ENCODE measurements around the gene SUPT3H. TPM values are rescaled to one million over a fixed set of nuclear protein-coding genes. Genes with fewer than 3 reads are reported as not detected.

Gene SUPT3H
- total and polyA plus RNA-seq, 4 donors: 2.3 to 9.4 (median 5.8) TPM

- Histone ChIP-seq H3K27ac (ENCODE audit: low read depth in 1 of 2, low read length in 2 of 2) (no peak overlapping the region), H3K4me3 (ENCODE audit: low read length in 2 of 2) (no peak overlapping the region), H3K36me3 (ENCODE audit: control insufficient read depth in 1 of 2, insufficient read depth in 2 of 2, low read length in 1 of 2) (no peaks in the 10 kb centered on the region), H3K9me3 (ENCODE audit: control insufficient read depth, low read length) (no peaks in the 10 kb centered on the region), H3K27me3 (ENCODE audit: control insufficient read depth in 1 of 2, insufficient read depth in 2 of 2, low read length in 1 of 2) (no peaks in the 10 kb centered on the region), H3K4me1 (ENCODE audit: control insufficient read depth in 1 of 2, insufficient read depth in 2 of 2, low read length in 2 of 2) (no peaks in the 10 kb centered on the region)
- no peak for ATAC-seq (ENCODE audit: low FRiP score)
- intact Hi-C loops (cut with DNase I): no loop called here
- no peak for DNase-seq
- 91 to 95% methylated on average over 3 of the region's 3 CpGs for WGBS, 2 donors
These were observed 370.8 kb downstream of the SUPT3H start for GRCh38 chr6:45006893-45007292.

DNA sequence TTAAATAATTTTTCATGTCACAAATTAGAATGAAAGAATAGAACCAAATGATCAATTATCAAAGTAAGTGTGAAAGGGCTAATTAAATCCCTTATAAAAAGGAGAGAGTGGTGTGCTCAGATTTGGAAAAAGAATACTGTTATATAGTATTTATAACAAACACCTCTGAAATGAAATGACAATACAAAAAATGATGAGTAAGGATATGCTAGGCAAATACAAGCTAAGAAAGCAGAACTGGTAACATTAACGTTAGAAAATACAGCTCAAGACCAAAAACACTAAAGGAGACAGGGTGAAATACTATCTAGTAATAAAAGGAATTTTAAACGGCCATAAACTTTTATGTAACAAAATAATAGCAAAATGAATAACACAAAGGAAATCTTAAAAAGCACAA, 373.8 kb downstream of the SUPT3H start:
- intact Hi-C loops (cut with DNase I): no loop called here
- 41 to 42% methylated on average over 2 of the region's 2 CpGs for WGBS, 2 donors
- no peaks in the 10 kb centered on the region for H3K27me3 ChIP-seq (ENCODE audit: control insufficient read depth in 1 of 2, insufficient read depth in 2 of 2, low read length in 1 of 2)
- no peak for DNase-seq
- no peaks in the 10 kb centered on the region for H3K4me1 ChIP-seq (ENCODE audit: control insufficient read depth in 1 of 2, insufficient read depth in 2 of 2, low read length in 2 of 2)
- H3K4me3 ChIP-seq (ENCODE audit: low read length in 2 of 2): no peak overlapping the region
- no peak overlapping the region for H3K27ac ChIP-seq (ENCODE audit: low read depth in 1 of 2, low read length in 2 of 2)
- no peaks in the 10 kb centered on the region for H3K9me3 ChIP-seq (ENCODE audit: control insufficient read depth, low read length)
- ATAC-seq (ENCODE audit: low FRiP score): no peak
- H3K36me3 ChIP-seq (ENCODE audit: control insufficient read depth in 1 of 2, insufficient read depth in 2 of 2, low read length in 1 of 2): no peaks in the 10 kb centered on the region

- no peak overlapping the region for H3K4me3 ChIP-seq (ENCODE audit: low read length in 2 of 2)
- no peaks in the 10 kb centered on the region for H3K27me3 ChIP-seq (ENCODE audit: control insufficient read depth in 1 of 2, insufficient read depth in 2 of 2, low read length in 1 of 2)
These were observed 374.3 kb downstream of the SUPT3H start for GRCh38 chr6:45003387-45003786.

DNA sequence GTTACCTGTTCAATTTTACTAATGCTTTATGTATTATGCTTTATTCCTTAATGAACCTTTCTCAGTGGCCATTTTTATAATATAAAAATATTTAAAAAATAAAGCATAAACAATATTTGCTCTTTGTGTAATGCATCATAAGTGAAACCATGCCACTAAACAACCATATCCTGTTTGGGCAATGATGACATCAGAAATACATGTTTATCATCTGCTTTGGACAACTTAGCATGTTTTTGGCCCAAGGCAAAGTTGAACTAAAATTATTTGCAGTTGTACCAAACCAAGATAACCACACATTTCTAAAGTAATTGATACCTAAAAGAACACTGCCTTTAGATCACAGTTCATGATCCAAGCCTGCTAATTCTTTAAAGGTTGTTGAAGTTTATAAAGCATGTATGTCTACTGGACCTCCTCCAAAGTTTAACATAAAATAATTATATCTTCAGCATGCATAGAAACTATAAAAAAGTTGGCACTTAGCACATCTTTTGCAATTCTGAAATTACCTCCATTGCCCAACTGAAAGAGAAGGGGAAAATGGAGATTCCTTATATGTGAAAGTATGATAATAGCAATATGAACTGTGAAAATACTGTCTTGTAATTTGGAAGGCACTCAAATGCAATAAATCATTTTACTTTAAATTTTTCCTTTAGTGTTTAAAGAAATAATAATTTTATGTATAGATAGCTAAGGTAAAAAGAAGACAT, 375.2 kb downstream of the SUPT3H start:
- no peaks in the 10 kb centered on the region for H3K9me3 ChIP-seq (ENCODE audit: control insufficient read depth, low read length)
- H3K36me3 ChIP-seq (ENCODE audit: control insufficient read depth in 1 of 2, insufficient read depth in 2 of 2, low read length in 1 of 2): no peaks in the 10 kb centered on the region
- no peak overlapping the region for H3K4me3 ChIP-seq (ENCODE audit: low read length in 2 of 2)
- no peaks in the 10 kb centered on the region for H3K4me1 ChIP-seq (ENCODE audit: control insufficient read depth in 1 of 2, insufficient read depth in 2 of 2, low read length in 2 of 2)
- DNase-seq: no peak
- no peak for ATAC-seq (ENCODE audit: low FRiP score)
- H3K27me3 ChIP-seq (ENCODE audit: control insufficient read depth in 1 of 2, insufficient read depth in 2 of 2, low read length in 1 of 2): no peaks in the 10 kb centered on the region
- H3K27ac ChIP-seq (ENCODE audit: low read depth in 1 of 2, low read length in 2 of 2): no peak overlapping the region
- intact Hi-C loops (cut with DNase I): no loop called here

More at GRCh38 chr6:45003387-45003786, 374.3 kb downstream of the SUPT3H start:
- intact Hi-C loops (cut with DNase I): no loop called here
- DNase-seq (no peak), ATAC-seq (ENCODE audit: low FRiP score) (no peak)
- Histone ChIP-seq H3K4me1 (ENCODE audit: control insufficient read depth in 1 of 2, insufficient read depth in 2 of 2, low read length in 2 of 2) (no peaks in the 10 kb centered on the region), H3K36me3 (ENCODE audit: control insufficient read depth in 1 of 2, insufficient read depth in 2 of 2, low read length in 1 of 2) (no peaks in the 10 kb centered on the region), H3K27ac (ENCODE audit: low read depth in 1 of 2, low read length in 2 of 2) (no peak overlapping the region), H3K9me3 (ENCODE audit: control insufficient read depth, low read length) (no peaks in the 10 kb centered on the region)
- 88 to 91% methylated on average over 4 of the region's 4 CpGs for WGBS, 2 donors

GRCh38 chr6:45001663-45002062, 376.1 kb downstream of the SUPT3H start:
- ATAC-seq (ENCODE audit: low FRiP score) (no peak), DNase-seq (no peak)
- Histone ChIP-seq H3K9me3 (ENCODE audit: control insufficient read depth, low read length) (no peaks in the 10 kb centered on the region), H3K4me3 (ENCODE audit: low read length in 2 of 2) (no peak overlapping the region), H3K27me3 (ENCODE audit: control insufficient read depth in 1 of 2, insufficient read depth in 2 of 2, low read length in 1 of 2) (no peaks in the 10 kb centered on the region), H3K27ac (ENCODE audit: low read depth in 1 of 2, low read length in 2 of 2) (no peak overlapping the region), H3K4me1 (ENCODE audit: control insufficient read depth in 1 of 2, insufficient read depth in 2 of 2, low read length in 2 of 2) (no peaks in the 10 kb centered on the region), H3K36me3 (ENCODE audit: control insufficient read depth in 1 of 2, insufficient read depth in 2 of 2, low read length in 1 of 2) (no peaks in the 10 kb centered on the region)
- intact Hi-C loops (cut with DNase I): no loop called here
- WGBS, 2 donors: 92 to 93% methylated on average over 1 of the region's 1 CpG

- Histone ChIP-seq H3K27ac (ENCODE audit: low read depth in 1 of 2, low read length in 2 of 2) (no peak overlapping the region), H3K27me3 (ENCODE audit: control insufficient read depth in 1 of 2, insufficient read depth in 2 of 2, low read length in 1 of 2) (no peaks in the 10 kb centered on the region), H3K4me1 (ENCODE audit: control insufficient read depth in 1 of 2, insufficient read depth in 2 of 2, low read length in 2 of 2) (no peaks in the 10 kb centered on the region), H3K36me3 (ENCODE audit: control insufficient read depth in 1 of 2, insufficient read depth in 2 of 2, low read length in 1 of 2) (no peaks in the 10 kb centered on the region), H3K9me3 (ENCODE audit: control insufficient read depth, low read length) (no peaks in the 10 kb centered on the region), H3K4me3 (ENCODE audit: low read length in 2 of 2) (no peak overlapping the region)
- DNase-seq: no peak
- ATAC-seq (ENCODE audit: low FRiP score): no peak
- intact Hi-C loops (cut with DNase I): no loop called here
These were observed 376.9 kb downstream of the SUPT3H start for GRCh38 chr6:45000833-45001232.

DNA sequence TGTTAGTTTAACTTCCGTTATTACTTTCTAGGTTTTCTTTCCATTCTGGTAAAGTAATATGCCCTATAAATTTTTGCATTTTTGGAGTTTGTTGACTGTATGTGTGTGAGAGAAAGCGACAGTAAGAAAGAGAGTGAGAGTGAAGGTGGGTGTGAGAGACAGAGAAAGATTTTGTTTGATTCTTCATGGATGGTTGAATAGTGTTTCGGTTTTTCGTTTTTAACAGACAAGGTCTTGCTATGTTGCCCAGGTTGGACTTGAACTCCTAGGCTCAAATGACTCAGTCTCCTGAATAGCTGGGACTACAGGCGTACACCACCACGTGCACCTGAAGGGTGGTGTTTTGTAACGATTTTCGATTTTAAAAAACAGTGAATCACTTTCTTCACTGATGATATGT, 378.7 kb downstream of the SUPT3H start:
- Histone ChIP-seq H3K9me3 (ENCODE audit: control insufficient read depth, low read length) (no peaks in the 10 kb centered on the region), H3K27me3 (ENCODE audit: control insufficient read depth in 1 of 2, insufficient read depth in 2 of 2, low read length in 1 of 2) (no peaks in the 10 kb centered on the region), H3K4me1 (ENCODE audit: control insufficient read depth in 1 of 2, insufficient read depth in 2 of 2, low read length in 2 of 2) (no peaks in the 10 kb centered on the region), H3K4me3 (ENCODE audit: low read length in 2 of 2) (no peak overlapping the region), H3K36me3 (ENCODE audit: control insufficient read depth in 1 of 2, insufficient read depth in 2 of 2, low read length in 1 of 2) (no peaks in the 10 kb centered on the region), H3K27ac (ENCODE audit: low read depth in 1 of 2, low read length in 2 of 2) (no peak overlapping the region)
- intact Hi-C loops (cut with DNase I): no loop called here
- DNase-seq (no peak), ATAC-seq (ENCODE audit: low FRiP score) (no peak)
- 94 to 96% methylated on average over 8 of the region's 8 CpGs for WGBS, 2 donors

- H3K4me1 ChIP-seq (ENCODE audit: control insufficient read depth in 1 of 2, insufficient read depth in 2 of 2, low read length in 2 of 2): no peaks in the 10 kb centered on the region
- no peaks in the 10 kb centered on the region for H3K27me3 ChIP-seq (ENCODE audit: control insufficient read depth in 1 of 2, insufficient read depth in 2 of 2, low read length in 1 of 2)
- ATAC-seq (ENCODE audit: low FRiP score): no peak
- no peak for DNase-seq
- no peak overlapping the region for H3K27ac ChIP-seq (ENCODE audit: low read depth in 1 of 2, low read length in 2 of 2)
- no peaks in the 10 kb centered on the region for H3K36me3 ChIP-seq (ENCODE audit: control insufficient read depth in 1 of 2, insufficient read depth in 2 of 2, low read length in 1 of 2)
- intact Hi-C loops (cut with DNase I): no loop called here
- no peaks in the 10 kb centered on the region for H3K9me3 ChIP-seq (ENCODE audit: control insufficient read depth, low read length)
- 96 to 99% methylated on average over 3 of the region's 3 CpGs for WGBS, 2 donors
- H3K4me3 ChIP-seq (ENCODE audit: low read length in 2 of 2): no peak overlapping the region
These were observed 382.1 kb downstream of the SUPT3H start for GRCh38 chr6:44995486-44996132.

DNA sequence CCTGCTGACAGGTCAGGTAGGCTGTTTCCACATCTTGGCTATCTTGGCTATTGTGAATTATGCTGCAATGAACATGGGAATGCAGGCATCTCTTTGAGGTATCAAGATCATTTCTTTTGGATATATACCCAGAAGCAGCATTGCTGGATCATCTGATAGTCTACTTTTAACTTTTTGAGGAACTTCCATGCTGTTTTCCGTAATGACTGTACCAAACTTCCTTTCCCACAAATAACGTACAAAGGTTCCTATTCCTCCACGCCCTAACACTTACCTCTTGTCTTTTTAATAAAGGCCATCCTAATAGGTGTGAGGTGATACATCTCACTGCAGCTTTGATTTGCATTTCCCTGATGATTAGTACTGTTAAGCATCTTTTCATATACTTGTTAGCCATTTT, 388.3 kb downstream of the SUPT3H start:
- no peaks in the 10 kb centered on the region for H3K9me3 ChIP-seq (ENCODE audit: control insufficient read depth, low read length)
- intact Hi-C loops (cut with DNase I): no loop called here
- WGBS, 2 donors: 95 to 96% methylated on average over 3 of the region's 3 CpGs
- no peak for DNase-seq
- H3K4me3 ChIP-seq (ENCODE audit: low read length in 2 of 2): no peak overlapping the region
- ATAC-seq (ENCODE audit: low FRiP score): no peak
- no peaks in the 10 kb centered on the region for H3K4me1 ChIP-seq (ENCODE audit: control insufficient read depth in 1 of 2, insufficient read depth in 2 of 2, low read length in 2 of 2)
- no peaks in the 10 kb centered on the region for H3K36me3 ChIP-seq (ENCODE audit: control insufficient read depth in 1 of 2, insufficient read depth in 2 of 2, low read length in 1 of 2)
- no peak overlapping the region for H3K27ac ChIP-seq (ENCODE audit: low read depth in 1 of 2, low read length in 2 of 2)
- H3K27me3 ChIP-seq (ENCODE audit: control insufficient read depth in 1 of 2, insufficient read depth in 2 of 2, low read length in 1 of 2): no peaks in the 10 kb centered on the region
